ENCODE results near the gene FPR2. TPM values are rescaled to one million over a fixed set of nuclear protein-coding genes. Genes with fewer than 3 reads are reported as not detected.

Gene FPR2, protein sequence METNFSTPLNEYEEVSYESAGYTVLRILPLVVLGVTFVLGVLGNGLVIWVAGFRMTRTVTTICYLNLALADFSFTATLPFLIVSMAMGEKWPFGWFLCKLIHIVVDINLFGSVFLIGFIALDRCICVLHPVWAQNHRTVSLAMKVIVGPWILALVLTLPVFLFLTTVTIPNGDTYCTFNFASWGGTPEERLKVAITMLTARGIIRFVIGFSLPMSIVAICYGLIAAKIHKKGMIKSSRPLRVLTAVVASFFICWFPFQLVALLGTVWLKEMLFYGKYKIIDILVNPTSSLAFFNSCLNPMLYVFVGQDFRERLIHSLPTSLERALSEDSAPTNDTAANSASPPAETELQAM
- 1.2 TPM for total RNA-seq
- 1.4 TPM for polyA plus RNA-seq
- long read RNA-seq, donor 1, result 0 reads
- long read RNA-seq, donor 2, result 0 reads
- long read RNA-seq, donor 3, partial matches to known transcripts, result 0 of 1 reads
- long read RNA-seq, donor 3, other reads (novel, unspliced or antisense), result 0 of 1 reads
- long read RNA-seq, donor 4, result 0 reads
- long read RNA-seq, donor 5, partial matches to known transcripts, result 6 of 8 reads
- long read RNA-seq, donor 5, other reads (novel, unspliced or antisense), result 0 of 8 reads
- long read RNA-seq, donor 6, result 0 reads
- long read RNA-seq, donor 7, result 0 reads
- long read RNA-seq, donor 8, result 0 reads
- long read RNA-seq, donor 9, result 0 reads
- long read RNA-seq, donor 10, partial matches to known transcripts, result 0 of 1 reads
- long read RNA-seq, donor 10, other reads (novel, unspliced or antisense), result 0 of 1 reads

DNA sequence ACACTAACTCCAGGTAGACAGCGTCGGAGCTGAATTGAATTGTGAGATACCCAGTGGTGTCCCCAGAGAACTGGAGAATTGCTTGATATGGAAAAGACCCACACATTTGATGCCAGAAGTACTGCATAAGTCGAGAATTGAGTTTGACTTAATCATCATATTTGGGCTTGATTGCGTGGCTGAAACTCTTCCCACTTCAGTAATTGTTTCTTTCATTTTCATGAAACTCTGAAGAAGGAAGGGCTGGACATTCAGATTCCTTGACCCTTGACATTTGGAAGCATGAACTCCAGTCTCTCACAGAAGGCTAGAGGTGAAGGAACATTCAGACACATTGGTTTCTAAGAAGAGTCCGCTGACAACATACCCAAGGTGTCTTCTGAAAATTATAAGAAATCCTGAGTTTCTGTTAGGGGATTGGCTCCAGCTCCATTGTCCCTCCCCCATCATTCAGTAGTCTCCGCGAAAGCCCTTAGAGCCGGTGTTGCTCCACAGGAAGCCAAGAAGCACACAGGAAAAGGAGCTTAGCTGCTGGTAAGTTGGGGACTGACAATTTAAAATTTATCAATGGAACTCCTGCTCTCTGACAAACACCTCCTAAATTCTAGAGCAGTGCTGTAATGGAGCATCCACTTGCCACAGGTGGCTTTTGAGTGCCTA is at the start of gene FPR2:
Gene FPR2 (plus strand): TSS at position 484 of the 660 bp plus-strand sequence. CDS start 7,479 bp downstream, outside the sequence.
- H3K9me3 ChIP-seq (ENCODE audit: control insufficient read depth in 2 of 2, insufficient read depth in 1 of 2, low read length in 1 of 2), result no peaks in the 10 kb centered on the region
- no peaks in the 10 kb centered on the region for H3K36me3 ChIP-seq (ENCODE audit: control insufficient read depth in 2 of 2, insufficient read depth in 2 of 2, low read length in 1 of 2)
- DNase-seq (ENCODE audit: low read depth in 6 of 9, low spot score in 9 of 9), result no peak
- H3K4me1 ChIP-seq (ENCODE audit: control insufficient read depth in 2 of 2, insufficient read depth in 2 of 2, low read length in 2 of 2), result no peaks in the 10 kb centered on the region
- H3K27ac ChIP-seq (ENCODE audit: low read depth in 1 of 2, low read length in 1 of 2), result no peak within 1 kb of the TSS
- no peak within 1 kb of the TSS for H3K4me3 ChIP-seq (ENCODE audit: low read length in 2 of 2)
- 66% methylated on average over 8 of the region's 8 CpGs for WGBS
- H3K27me3 ChIP-seq (ENCODE audit: control insufficient read depth in 2 of 2, insufficient read depth in 1 of 2, low read length in 1 of 2), result no peaks in the 10 kb centered on the region

DNA sequence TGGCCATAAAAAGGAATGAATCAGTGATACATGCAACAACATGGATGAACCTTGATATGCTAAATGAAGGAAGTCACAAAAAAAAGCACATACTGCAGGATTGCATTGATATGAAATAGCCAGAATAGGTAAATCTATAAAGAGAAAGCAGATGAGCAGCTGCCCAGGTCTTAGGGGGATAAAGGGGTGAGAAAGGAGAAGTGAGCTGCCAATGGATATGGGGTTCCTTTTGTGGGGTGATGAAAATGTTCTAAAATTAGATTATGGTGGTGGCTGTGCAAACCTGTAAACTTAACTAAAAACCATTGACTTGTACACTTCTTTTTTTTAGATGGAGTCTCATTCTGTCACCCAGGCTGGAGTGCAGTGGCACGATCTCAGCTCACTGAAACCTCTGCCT is 49.3 kb upstream of the FPR2 start:
- whole genome bisulfite sequencing, result 94% methylated on average over 1 of the region's 1 CpG
- DNase-seq (ENCODE audit: low read depth in 6 of 9, low spot score in 9 of 9), result no peak
- Histone ChIP-seq H3K36me3 (ENCODE audit: control insufficient read depth in 2 of 2, insufficient read depth in 2 of 2, low read length in 1 of 2) (no peaks in the 10 kb centered on the region), H3K4me3 (ENCODE audit: low read length in 2 of 2) (no peak overlapping the region), H3K4me1 (ENCODE audit: control insufficient read depth in 2 of 2, insufficient read depth in 2 of 2, low read length in 2 of 2) (no peaks in the 10 kb centered on the region), H3K9me3 (ENCODE audit: control insufficient read depth in 2 of 2, insufficient read depth in 1 of 2, low read length in 1 of 2) (no peaks in the 10 kb centered on the region), H3K27me3 (ENCODE audit: control insufficient read depth in 2 of 2, insufficient read depth in 1 of 2, low read length in 1 of 2) (peaks cover 3% of the 10 kb centered on the region in 2 donors), H3K27ac (ENCODE audit: low read depth in 1 of 2, low read length in 1 of 2) (no peak overlapping the region)

DNA sequence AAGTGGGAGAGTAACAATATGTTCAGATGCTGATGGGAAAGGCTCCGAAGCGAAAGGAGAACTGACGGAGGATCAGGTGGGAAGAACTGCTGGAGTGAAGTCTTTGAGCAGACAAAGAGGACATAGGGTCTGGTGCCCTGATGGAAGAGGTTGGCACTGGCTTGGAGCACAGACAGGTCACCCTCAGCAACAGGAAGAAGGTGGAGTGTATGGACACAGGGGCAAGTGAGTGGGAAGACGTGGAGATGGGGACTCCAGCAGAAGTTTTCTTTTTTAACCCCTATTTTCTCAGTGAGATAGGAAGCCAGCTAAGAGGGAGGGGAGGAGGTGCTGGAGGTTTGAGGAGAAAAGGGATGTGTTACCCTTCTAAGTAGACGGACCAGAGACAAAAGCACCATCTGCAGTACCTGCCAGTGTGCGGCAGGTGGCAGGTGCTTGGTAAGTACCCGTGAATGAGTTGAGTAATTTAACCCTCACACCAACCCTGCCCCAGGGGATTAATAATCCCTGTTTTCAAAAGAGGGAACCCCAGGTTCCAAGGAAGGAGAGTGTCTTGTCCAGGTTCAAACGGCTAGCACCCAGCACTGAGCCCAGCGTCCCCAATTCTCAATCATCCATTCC is 48.4 kb upstream of the FPR2 start:
- 56% methylated on average over 9 of the region's 9 CpGs for WGBS
- Histone ChIP-seq H3K4me3 (ENCODE audit: low read length in 2 of 2) (no peak overlapping the region), H3K36me3 (ENCODE audit: control insufficient read depth in 2 of 2, insufficient read depth in 2 of 2, low read length in 1 of 2) (no peaks in the 10 kb centered on the region), H3K4me1 (ENCODE audit: control insufficient read depth in 2 of 2, insufficient read depth in 2 of 2, low read length in 2 of 2) (no peaks in the 10 kb centered on the region), H3K9me3 (ENCODE audit: control insufficient read depth in 2 of 2, insufficient read depth in 1 of 2, low read length in 1 of 2) (no peaks in the 10 kb centered on the region), H3K27ac (ENCODE audit: low read depth in 1 of 2, low read length in 1 of 2) (no peak overlapping the region), H3K27me3 (ENCODE audit: control insufficient read depth in 2 of 2, insufficient read depth in 1 of 2, low read length in 1 of 2) (peaks cover 3 to 6% of the 10 kb centered on the region in 2 donors)
- peak in 1 of 9 donors; percentile 22 for DNase-seq (ENCODE audit: low read depth in 6 of 9, low spot score in 9 of 9)

DNA sequence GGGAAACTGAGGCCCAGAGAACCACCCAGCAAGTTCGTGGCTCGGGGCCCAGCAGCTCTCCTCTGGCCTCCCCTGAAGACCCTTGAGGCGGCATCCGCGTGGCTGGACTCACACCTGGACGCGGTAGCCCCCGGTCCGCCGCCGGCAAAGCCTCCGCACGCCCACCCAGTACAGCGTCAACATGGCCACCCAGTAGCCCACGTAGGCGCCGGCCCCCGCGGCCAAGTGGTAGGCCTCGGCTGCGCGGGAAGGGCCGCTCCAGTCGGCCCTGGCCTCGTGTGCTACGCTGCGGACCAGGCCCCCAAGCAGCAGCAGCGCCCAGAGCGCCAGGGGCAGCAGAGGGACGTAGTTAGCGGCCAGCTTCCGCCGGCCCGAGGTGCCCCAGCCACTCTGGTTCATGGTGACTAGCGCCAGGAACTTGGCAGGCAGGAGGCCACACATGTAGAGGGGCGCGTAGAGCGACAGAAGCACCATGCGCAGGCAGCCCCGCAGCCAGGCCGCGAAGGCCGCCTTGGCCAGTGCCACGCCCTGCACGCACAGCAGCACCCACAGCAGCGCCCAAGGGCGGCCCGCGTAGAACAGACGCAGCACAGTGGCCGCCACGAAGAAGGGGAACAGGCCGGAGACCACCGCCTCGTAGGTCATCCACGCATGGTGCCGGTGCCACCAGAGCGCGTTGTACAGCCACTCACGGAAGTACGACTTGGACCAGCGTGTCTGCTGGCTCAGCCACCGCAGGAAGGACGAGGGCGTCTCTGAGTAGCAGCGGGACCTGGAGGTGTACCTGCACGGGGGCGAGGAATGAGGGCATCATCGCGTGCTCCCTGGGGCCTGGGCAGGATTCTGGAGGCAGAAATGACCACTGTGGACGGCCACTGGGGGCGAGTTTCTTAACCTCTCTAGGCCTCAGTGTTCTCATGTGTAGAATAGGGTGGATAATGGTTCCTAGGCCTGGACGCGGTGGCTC is 47.4 kb upstream of the FPR2 start:
- Histone ChIP-seq H3K9me3 (ENCODE audit: control insufficient read depth in 2 of 2, insufficient read depth in 1 of 2, low read length in 1 of 2) (no peaks in the 10 kb centered on the region), H3K36me3 (ENCODE audit: control insufficient read depth in 2 of 2, insufficient read depth in 2 of 2, low read length in 1 of 2) (no peaks in the 10 kb centered on the region), H3K4me3 (ENCODE audit: low read length in 2 of 2) (no peak overlapping the region), H3K4me1 (ENCODE audit: control insufficient read depth in 2 of 2, insufficient read depth in 2 of 2, low read length in 2 of 2) (no peaks in the 10 kb centered on the region), H3K27me3 (ENCODE audit: control insufficient read depth in 2 of 2, insufficient read depth in 1 of 2, low read length in 1 of 2) (peaks cover 3 to 14% of the 10 kb centered on the region in 2 donors), H3K27ac (ENCODE audit: low read depth in 1 of 2, low read length in 1 of 2) (no peak overlapping the region)
- WGBS, result 96% methylated on average over 74 of the region's 74 CpGs
- no peak for DNase-seq (ENCODE audit: low read depth in 6 of 9, low spot score in 9 of 9)

DNA sequence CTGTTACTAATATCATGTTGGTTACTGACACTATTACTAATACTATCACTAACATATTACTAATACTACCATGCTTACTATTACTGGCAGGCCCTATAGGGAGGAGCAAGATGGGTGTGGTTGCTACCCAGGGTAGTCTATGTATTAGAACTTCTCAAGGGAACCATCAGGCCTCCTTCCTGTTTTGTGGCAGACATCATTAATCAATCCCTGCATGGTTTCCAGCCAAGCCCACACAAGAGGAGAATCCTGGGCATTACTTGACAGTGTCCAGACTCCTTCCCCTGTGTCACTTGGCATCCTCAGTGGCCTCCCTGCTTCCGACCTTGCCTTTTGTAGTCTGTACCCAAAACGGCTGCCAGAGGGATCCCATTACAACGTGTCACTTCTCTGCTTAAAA is 46.1 kb upstream of the FPR2 start:
- no peak for DNase-seq (ENCODE audit: low read depth in 6 of 9, low spot score in 9 of 9)
- WGBS, result 95% methylated on average over 3 of the region's 3 CpGs
- H3K4me3 ChIP-seq (ENCODE audit: low read length in 2 of 2), result no peak overlapping the region
- H3K27me3 ChIP-seq (ENCODE audit: control insufficient read depth in 2 of 2, insufficient read depth in 1 of 2, low read length in 1 of 2), result peaks cover 14 to 25% of the 10 kb centered on the region in 2 donors
- H3K36me3 ChIP-seq (ENCODE audit: control insufficient read depth in 2 of 2, insufficient read depth in 2 of 2, low read length in 1 of 2), result no peaks in the 10 kb centered on the region
- no peaks in the 10 kb centered on the region for H3K9me3 ChIP-seq (ENCODE audit: control insufficient read depth in 2 of 2, insufficient read depth in 1 of 2, low read length in 1 of 2)
- no peak overlapping the region for H3K27ac ChIP-seq (ENCODE audit: low read depth in 1 of 2, low read length in 1 of 2)
- no peaks in the 10 kb centered on the region for H3K4me1 ChIP-seq (ENCODE audit: control insufficient read depth in 2 of 2, insufficient read depth in 2 of 2, low read length in 2 of 2)

DNA sequence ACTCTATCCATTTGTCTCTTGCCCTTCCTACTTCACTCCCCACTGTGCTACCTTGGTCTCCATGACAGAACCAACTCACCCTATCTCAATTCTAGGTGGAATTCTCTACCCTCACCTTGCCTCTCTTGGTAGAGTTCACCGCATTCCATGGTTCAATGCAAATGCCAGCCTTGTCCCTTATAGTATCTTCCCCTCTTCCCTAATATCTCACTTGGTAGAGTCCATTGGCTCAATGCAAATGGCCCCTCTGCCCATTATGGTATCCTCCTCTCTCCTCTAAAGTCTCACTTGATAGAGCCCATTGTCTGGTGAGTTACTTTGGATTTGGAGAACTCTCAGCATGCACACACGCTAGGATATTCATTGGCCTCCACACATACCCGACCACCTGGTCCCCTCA is 45.1 kb upstream of the FPR2 start:
- no peaks in the 10 kb centered on the region for H3K36me3 ChIP-seq (ENCODE audit: control insufficient read depth in 2 of 2, insufficient read depth in 2 of 2, low read length in 1 of 2)
- 97% methylated on average over 3 of the region's 3 CpGs for WGBS
- H3K4me3 ChIP-seq (ENCODE audit: low read length in 2 of 2), result no peak overlapping the region
- H3K27me3 ChIP-seq (ENCODE audit: control insufficient read depth in 2 of 2, insufficient read depth in 1 of 2, low read length in 1 of 2), result peaks cover 16 to 34% of the 10 kb centered on the region in 2 donors
- no peaks in the 10 kb centered on the region for H3K4me1 ChIP-seq (ENCODE audit: control insufficient read depth in 2 of 2, insufficient read depth in 2 of 2, low read length in 2 of 2)
- no peak for DNase-seq (ENCODE audit: low read depth in 6 of 9, low spot score in 9 of 9)
- no peak overlapping the region for H3K27ac ChIP-seq (ENCODE audit: low read depth in 1 of 2, low read length in 1 of 2)
- H3K9me3 ChIP-seq (ENCODE audit: control insufficient read depth in 2 of 2, insufficient read depth in 1 of 2, low read length in 1 of 2), result no peaks in the 10 kb centered on the region

DNA sequence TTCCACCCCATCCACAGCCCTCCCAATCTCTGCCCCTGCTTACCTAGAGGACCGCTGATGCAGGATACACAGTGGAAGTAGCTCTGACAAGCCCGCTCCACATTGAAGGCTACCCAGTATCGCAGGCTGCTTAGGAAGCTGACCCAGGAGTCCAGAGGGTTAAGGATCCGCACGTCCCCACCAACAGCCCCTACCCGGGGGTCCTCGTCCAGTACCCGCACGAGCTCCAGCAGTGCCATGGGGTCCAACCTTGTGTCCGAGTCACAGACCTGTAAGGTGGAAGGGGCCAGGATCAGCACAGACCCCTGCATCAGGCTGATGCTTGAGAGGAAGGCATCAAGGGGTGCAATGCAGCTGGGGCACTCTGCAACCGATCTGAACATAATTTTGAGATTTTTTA is 44.1 kb upstream of the FPR2 start:
- H3K4me1 ChIP-seq (ENCODE audit: control insufficient read depth in 2 of 2, insufficient read depth in 2 of 2, low read length in 2 of 2), result no peaks in the 10 kb centered on the region
- no peaks in the 10 kb centered on the region for H3K9me3 ChIP-seq (ENCODE audit: control insufficient read depth in 2 of 2, insufficient read depth in 1 of 2, low read length in 1 of 2)
- no peak overlapping the region for H3K27ac ChIP-seq (ENCODE audit: low read depth in 1 of 2, low read length in 1 of 2)
- H3K4me3 ChIP-seq (ENCODE audit: low read length in 2 of 2), result no peak overlapping the region
- H3K27me3 ChIP-seq (ENCODE audit: control insufficient read depth in 2 of 2, insufficient read depth in 1 of 2, low read length in 1 of 2), result peaks cover 19 to 40% of the 10 kb centered on the region in 2 donors
- 92% methylated on average over 11 of the region's 11 CpGs for WGBS
- DNase-seq (ENCODE audit: low read depth in 6 of 9, low spot score in 9 of 9), result no peak
- H3K36me3 ChIP-seq (ENCODE audit: control insufficient read depth in 2 of 2, insufficient read depth in 2 of 2, low read length in 1 of 2), result no peaks in the 10 kb centered on the region
